NT2/D1 (cell line): ENCODE data around the gene ZNF683.

Source experiments
- SUZ12 ChIP-seq: IDR thresholded peaks from 2 replicates; pipeline ENCODE4 v1.6.1; 2011; ENCODE audit not compliant: insufficient read length, insufficient read depth; ENCODE audit errors: extremely low read depth
- YY1 ChIP-seq: IDR thresholded peaks from 2 replicates; pipeline ENCODE4 v1.6.1; 2011; ENCODE audit not compliant: insufficient read length, insufficient read depth

DNA sequence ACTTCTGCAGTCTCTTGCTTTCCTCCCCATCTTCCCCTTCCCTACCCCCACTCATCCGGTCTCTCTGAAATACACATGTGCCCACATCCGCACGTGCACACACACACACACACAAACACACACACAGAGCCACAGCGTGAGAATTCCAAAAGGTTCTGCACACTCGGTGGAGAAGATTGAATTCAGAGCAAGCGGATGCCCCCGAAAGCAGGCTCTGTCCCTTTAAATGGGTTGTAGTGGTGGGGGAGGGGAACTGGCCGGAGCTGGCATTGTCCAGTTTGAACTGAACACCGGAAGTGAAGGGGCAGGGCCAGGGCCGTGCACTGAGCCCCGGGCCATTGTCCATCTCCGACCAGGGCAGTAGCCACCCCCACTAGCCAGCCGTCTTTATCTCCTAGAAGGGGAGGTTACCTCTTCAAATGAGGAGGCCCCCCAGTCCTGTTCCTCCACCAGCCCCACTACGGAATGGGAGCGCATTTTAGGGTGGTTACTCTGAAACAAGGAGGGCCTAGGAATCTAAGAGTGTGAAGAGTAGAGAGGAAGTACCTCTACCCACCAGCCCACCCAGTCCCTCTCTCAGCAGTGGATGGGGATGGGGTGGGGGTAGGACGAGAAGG is 36.7 kb upstream of the ZNF683 start:
- TF ChIP-seq YY1 (no peak), SUZ12 (no peak)
